OCI-LY7 (cell line): Measurements from ENCODE around the gene PEX14. TPM values are rescaled to one million over a fixed set of nuclear protein-coding genes. Genes with fewer than 3 reads are reported as not detected.

Experiments used
- BruUV-seq: library from RNA; stranded (reverse); fragments of 400-500 nt; replicated peaks from 2 replicates; lab custom pipeline; 2021; lab: Mats Ljungman, UMichigan
- CTCF ChIA-PET: fragments of 300-600 bp; sonication (Branson Sonifier 250); formaldehyde crosslinking; loops from one replicate; lab custom pipeline; 2022; ENCODE audit warnings: antibody characterized with exemption; ENCODE audit not compliant: unreplicated experiment; lab: Charles Lee
- POLR2A ChIA-PET: fragments of 300-600 bp; sonication (Branson Sonifier 250); formaldehyde crosslinking; loops from one replicate; lab custom pipeline; 2022; ENCODE audit warnings: antibody characterized with exemption; lab: Charles Lee
- DNase-seq: peaks from one replicate; pipeline ENCODE4 v3.0.0-alpha.2; 2015; ENCODE audit warnings: low spot score
- H2AFZ ChIP-seq: fragments of 200-600 bp; sonication (generic), shearing (Covaris generic); 2 replicates; pipeline ENCODE4 v1.6.1; 2014; ENCODE audit warnings: mild to moderate bottlenecking, antibody characterized with exemption, low read length, moderate library complexity
- H3K27ac ChIP-seq: fragments of 200-600 bp; sonication (generic); 2 replicates; pipeline ENCODE4 v1.5.1; 2014; ENCODE audit warnings: mixed run types, low read depth, mild to moderate bottlenecking, moderate library complexity, low read length, inconsistent platforms; ENCODE audit not compliant: poor library complexity, severe bottlenecking
- H3K36me3 ChIP-seq: fragments of 200-600 bp; sonication (generic); 2 replicates; pipeline ENCODE4 v1.6.1; 2014; ENCODE audit warnings: mild to moderate bottlenecking, antibody characterized with exemption, low read length, moderate library complexity, mixed read lengths; ENCODE audit not compliant: insufficient read depth
- H3K4me1 ChIP-seq: fragments of 200-600 bp; sonication (generic); 2 replicates; pipeline ENCODE4 v1.5.1; 2014; ENCODE audit warnings: mild to moderate bottlenecking, low read length; ENCODE audit not compliant: insufficient read depth, poor library complexity, severe bottlenecking
- H3K4me2 ChIP-seq: fragments of 200-600 bp; sonication (generic); 2 replicates; pipeline ENCODE4 v1.6.1; 2014; ENCODE audit warnings: mild to moderate bottlenecking, low read length
- H3K4me3 ChIP-seq: fragments of 200-600 bp; sonication (generic); 2 replicates; pipeline ENCODE4 v1.5.1; 2014; ENCODE audit warnings: mild to moderate bottlenecking, low read depth, low read length; ENCODE audit not compliant: poor library complexity, severe bottlenecking
- H3K79me2 ChIP-seq: fragments of 200-600 bp; sonication (generic); 2 replicates; pipeline ENCODE4 v1.6.1; 2016; ENCODE audit warnings: low read depth, mild to moderate bottlenecking, low read length, moderate library complexity, mixed read lengths; ENCODE audit not compliant: insufficient read depth
- H3K9me2 ChIP-seq: fragments of 200-600 bp; sonication (generic); 2 replicates; pipeline ENCODE4 v1.6.1; 2016; ENCODE audit warnings: mild to moderate bottlenecking, low read length, mixed read lengths; ENCODE audit not compliant: insufficient read depth
- H3K9me3 ChIP-seq: fragments of 200-600 bp; sonication (generic); 2 replicates; pipeline ENCODE4 v1.6.1; 2014; ENCODE audit warnings: mild to moderate bottlenecking, mixed run types, low read length, mixed read lengths
- H4K20me1 ChIP-seq: fragments of 200-600 bp; sonication (generic); 2 replicates; pipeline ENCODE4 v1.6.1; 2014; ENCODE audit warnings: mild to moderate bottlenecking, antibody characterized with exemption, low read length, moderate library complexity, mixed read lengths; ENCODE audit not compliant: insufficient read depth
- EZH2phosphoT487 ChIP-seq: fragments of 200-600 bp; sonication (generic); IDR thresholded peaks from 2 replicates; pipeline ENCODE4 v1.6.1; 2018; ENCODE audit warnings: low read depth, borderline replicate concordance, mild to moderate bottlenecking, mixed run types, antibody characterized with exemption, low read length, moderate library complexity, mixed read lengths
- intact Hi-C: fragments of 100-400 bp; cut with micrococcal nuclease; formaldehyde crosslinking; loops from one replicate; pipeline ENCODE4 v1.10.0; 2022; ENCODE audit not compliant: unreplicated experiment
- total RNA-seq, 2 experiments: library from RNA; depleted of rRNA in 1 of 2; stranded (reverse); fragments of >200 nt in 1 of 2; shearing (Covaris generic) in 1 of 2; gene quantifications; 2 replicates each; pipeline ENCODE4 v1.2.3, GENCODE V29; 2014 to 2022
- TF ChIP-seq, protein P1 (sequence below): fragments of 200-600 bp; sonication (generic); conservative IDR thresholded peaks from 2 replicates; pipeline ENCODE4 v1.5.1; 2014; ENCODE audit warnings: mild to moderate bottlenecking, antibody characterized with exemption, low read length, moderate library complexity, mixed read lengths

PEX14 gene
- total RNA-seq, 2 experiments from 2014 or later: 14.6 to 24.3 TPM

DNA sequence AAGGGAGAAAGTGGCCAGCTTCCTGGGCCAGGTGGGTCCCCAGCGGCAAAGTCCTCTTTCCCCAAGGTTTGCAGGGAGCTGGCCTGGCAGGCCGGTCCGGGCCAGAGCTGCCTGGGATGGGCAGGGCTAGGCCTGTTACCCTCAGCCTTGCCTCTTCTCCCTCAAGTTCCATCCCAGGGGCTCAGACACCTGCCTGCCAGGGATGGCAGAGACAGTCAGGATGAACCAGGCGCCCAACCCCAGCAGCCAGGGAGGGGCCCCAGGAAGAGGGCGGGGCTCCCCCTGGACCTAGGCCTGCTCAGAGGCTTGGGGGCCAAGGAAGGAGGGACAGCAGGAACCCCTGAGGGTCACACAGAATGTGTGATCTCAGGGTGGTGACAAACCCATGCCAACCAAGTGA, 201.1 kb downstream of the PEX14 start:
- POLR2A ChIA-PET: no interaction called here
- Histone ChIP-seq H3K4me1 (no peaks in the 10 kb centered on the region), H3K27ac (no peak overlapping the region), H4K20me1 (no peaks in the 10 kb centered on the region; the same call in 1 of the 2 replicates), H3K79me2 (no peaks in the 10 kb centered on the region), H3K4me3 (no peak overlapping the region), H3K36me3 (no peaks in the 10 kb centered on the region), H3K4me2 (no peak overlapping the region), H3K9me2 (no peaks in the 10 kb centered on the region), H3K9me3 (no peaks in the 10 kb centered on the region), H2AFZ (no peak overlapping the region)
- DNase-seq: no peak
- intact Hi-C loops: no loop called here
- CTCF ChIA-PET: no interaction called here
- no peak for TF ChIP-seq EZH2phosphoT487
- TF ChIP-seq, protein P1, sequence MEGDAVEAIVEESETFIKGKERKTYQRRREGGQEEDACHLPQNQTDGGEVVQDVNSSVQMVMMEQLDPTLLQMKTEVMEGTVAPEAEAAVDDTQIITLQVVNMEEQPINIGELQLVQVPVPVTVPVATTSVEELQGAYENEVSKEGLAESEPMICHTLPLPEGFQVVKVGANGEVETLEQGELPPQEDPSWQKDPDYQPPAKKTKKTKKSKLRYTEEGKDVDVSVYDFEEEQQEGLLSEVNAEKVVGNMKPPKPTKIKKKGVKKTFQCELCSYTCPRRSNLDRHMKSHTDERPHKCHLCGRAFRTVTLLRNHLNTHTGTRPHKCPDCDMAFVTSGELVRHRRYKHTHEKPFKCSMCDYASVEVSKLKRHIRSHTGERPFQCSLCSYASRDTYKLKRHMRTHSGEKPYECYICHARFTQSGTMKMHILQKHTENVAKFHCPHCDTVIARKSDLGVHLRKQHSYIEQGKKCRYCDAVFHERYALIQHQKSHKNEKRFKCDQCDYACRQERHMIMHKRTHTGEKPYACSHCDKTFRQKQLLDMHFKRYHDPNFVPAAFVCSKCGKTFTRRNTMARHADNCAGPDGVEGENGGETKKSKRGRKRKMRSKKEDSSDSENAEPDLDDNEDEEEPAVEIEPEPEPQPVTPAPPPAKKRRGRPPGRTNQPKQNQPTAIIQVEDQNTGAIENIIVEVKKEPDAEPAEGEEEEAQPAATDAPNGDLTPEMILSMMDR: no peak
- BruUV-seq: no TSS peak

DNA sequence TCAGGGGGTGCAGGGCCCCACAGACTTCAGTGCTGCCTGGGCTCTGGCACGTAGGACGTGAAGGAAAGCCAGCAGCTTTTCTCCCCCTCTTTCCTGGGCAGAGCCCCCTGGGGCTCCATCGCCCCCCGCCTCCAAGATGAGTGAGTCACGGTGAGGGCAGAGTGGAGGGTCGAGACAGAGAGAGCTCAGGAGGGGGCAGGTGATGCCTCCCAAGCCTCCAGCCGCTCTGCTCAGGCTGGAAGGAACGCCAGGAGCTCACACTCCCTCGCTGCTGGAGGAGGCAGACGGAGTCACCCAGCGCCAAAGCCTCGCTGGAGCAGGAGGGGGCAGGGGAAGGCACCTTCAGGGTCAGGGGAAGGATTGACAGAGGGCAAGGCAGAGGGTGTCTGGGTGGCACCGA, 202.2 kb downstream of the PEX14 start:
- H3K4me3 ChIP-seq: no peak overlapping the region
- no peaks in the 10 kb centered on the region for H3K4me1 ChIP-seq
- DNase-seq: no peak
- no peak overlapping the region for H2AFZ ChIP-seq
- TF ChIP-seq EZH2phosphoT487: no peak
- TF ChIP-seq, protein P1: no peak
- H3K9me2 ChIP-seq: no peaks in the 10 kb centered on the region
- CTCF ChIA-PET: no interaction called here
- no peaks in the 10 kb centered on the region for H3K79me2 ChIP-seq
- H3K27ac ChIP-seq: no peak overlapping the region
- no TSS peak for BruUV-seq
- POLR2A ChIA-PET: no interaction called here
- no peaks in the 10 kb centered on the region for H3K36me3 ChIP-seq
- no peak overlapping the region for H3K4me2 ChIP-seq
- intact Hi-C loops: no loop called here
- no peaks in the 10 kb centered on the region; the same call in 1 of the 2 replicates for H4K20me1 ChIP-seq
- no peaks in the 10 kb centered on the region for H3K9me3 ChIP-seq

DNA sequence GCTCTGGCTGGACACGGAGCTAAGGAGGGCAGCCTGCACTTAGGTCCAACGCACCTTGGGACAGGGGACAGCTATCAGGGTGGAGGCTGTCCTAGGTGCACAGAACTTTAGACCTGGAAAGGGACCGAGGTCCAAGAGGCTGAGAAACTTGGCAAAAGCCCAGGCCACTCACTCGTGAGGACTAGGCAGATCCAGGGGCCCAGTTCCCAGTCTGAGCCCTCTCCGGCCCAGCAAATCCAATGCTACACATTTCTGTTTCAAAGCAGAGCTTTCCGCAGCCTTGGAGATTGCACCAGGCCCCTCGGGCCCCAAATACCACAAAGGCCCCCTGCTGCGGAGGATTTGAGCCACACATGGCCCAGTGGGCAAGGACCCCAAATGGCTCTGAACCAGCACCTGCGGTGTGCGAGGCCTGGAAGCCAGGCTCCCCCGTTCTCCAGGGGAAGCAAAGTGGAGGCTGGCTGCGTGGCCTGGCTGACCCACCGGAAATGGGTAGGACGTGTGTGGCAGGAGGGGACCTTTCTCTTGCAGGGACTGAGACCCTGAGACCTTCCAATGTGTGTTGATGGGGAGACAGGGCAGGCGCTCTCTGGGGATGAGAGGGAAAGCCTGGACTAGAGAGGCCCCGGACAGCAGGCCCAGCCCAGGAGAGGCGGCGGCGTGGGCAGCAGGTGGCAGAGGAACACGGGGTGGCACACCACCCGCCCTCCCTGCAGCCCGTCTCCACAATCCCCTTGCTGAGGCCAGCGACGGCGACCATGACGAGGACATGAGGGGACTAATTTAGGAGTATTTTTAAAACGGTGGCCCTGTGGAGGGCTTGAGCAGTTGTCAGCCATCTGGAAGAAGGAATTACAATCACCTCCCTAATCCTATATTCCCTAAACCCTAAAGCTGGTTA, 203.0 kb downstream of the PEX14 start:
- H3K79me2 ChIP-seq: no peaks in the 10 kb centered on the region
- no peak overlapping the region for H2AFZ ChIP-seq
- no TSS peak for BruUV-seq
- CTCF ChIA-PET: no interaction called here
- no peaks in the 10 kb centered on the region for H3K9me3 ChIP-seq
- DNase-seq: no peak
- H3K4me3 ChIP-seq: no peak overlapping the region
- H4K20me1 ChIP-seq: no peaks in the 10 kb centered on the region; the same call in 1 of the 2 replicates
- no peaks in the 10 kb centered on the region for H3K9me2 ChIP-seq
- POLR2A ChIA-PET: no interaction called here
- TF ChIP-seq EZH2phosphoT487: no peak
- TF ChIP-seq, protein P1: no peak
- intact Hi-C loops: no loop called here
- H3K4me2 ChIP-seq: no peak overlapping the region
- no peaks in the 10 kb centered on the region for H3K4me1 ChIP-seq
- H3K27ac ChIP-seq: no peak overlapping the region
- no peaks in the 10 kb centered on the region for H3K36me3 ChIP-seq
